Measurements from ENCODE around the gene SERTAD4. TPM values are rescaled to one million over a fixed set of nuclear protein-coding genes. Genes with fewer than 3 reads are reported as not detected.

The SERTAD4 gene
- total and polyA plus RNA-seq, 2 of the 8 experiments (the other 6 are each of a cell fraction or from before 2014, with no cell fraction given), result 0.54 to 3.2 TPM

DNA sequence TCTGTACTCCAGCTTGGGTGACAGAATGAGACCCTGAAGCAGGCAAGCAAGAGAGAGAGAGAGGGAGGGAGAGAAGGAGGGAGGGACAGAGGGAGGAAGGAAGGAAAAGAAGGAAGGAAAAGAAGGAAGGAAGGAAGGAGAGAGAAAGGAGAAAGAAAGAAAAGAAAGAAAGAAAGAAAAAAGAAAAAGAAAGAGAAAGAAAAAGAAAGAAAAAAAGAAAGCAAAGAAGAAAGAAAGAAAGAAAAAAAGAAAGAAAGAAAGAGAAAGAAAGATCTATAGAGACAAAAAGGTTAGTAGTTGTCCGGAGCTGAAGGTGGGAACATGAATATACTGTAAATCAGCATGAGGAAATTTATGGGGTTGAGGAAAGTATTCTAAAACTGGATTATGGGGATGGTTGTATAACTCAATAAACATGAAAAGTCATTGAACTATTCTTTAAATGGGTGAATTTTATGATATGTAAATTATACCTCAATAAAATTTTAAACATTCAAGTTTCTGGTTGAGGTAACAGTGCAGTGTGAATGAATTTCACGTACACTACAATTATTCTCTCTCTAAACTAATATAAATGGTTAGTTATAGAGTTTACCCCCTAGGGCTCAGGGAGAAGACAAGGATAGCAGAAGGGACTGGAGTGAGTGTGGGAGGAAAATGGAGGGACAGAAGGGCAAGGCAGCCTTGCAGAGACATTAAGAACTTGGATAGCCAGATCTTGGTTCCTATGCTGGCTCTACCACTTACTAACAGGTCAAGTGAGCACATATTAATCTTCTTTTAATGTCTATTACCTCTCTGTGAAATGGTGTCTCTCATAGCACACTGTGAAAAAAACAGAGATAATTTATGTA lies 24.8 kb upstream of the SERTAD4 start (continued):
- TF ChIP-seq NANOG (IDR thresholded peaks at IDR 0.05; ENCODE audit: insufficient read depth, low read depth, low read length, poor library complexity, severe bottlenecking), result no peak
- TF ChIP-seq YY1 (IDR thresholded peaks at IDR 0.05; ENCODE audit: low read depth, low read length), result no peak
- TF ChIP-seq EZH2 (IDR thresholded peaks at IDR 0.05; ENCODE audit: low read depth, low read length, severe bottlenecking), result no peak
- no peak for TF ChIP-seq E2F6 (IDR thresholded peaks at IDR 0.05)
- no peak for TF ChIP-seq CBX5 (IDR thresholded peaks at IDR 0.05; ENCODE audit: low read depth, low read length)

Data from H1 (cell line).